HEK293T (cell line): Measurements from ENCODE around the gene DDX24.
A peak's percentile ranks its signal among the peaks of the same experiment; 100 is the strongest.

Source experiments
- CTCF ChIA-PET: fragments of 350-600 bp; formaldehyde crosslinking; extraction: SDS; loops from one replicate; lab custom pipeline; 2021; ENCODE audit warnings: antibody characterized with exemption, inconsistent platforms; lab: Yijun Ruan, JAX
- POLR2A ChIA-PET: fragments of 350-600 bp; formaldehyde crosslinking; extraction: SDS; loops from one replicate; lab custom pipeline; 2020; ENCODE audit warnings: antibody characterized with exemption, inconsistent platforms; lab: Yijun Ruan, JAX
- DNase-seq: peaks from one replicate; pipeline ENCODE4 v3.0.0; 2012; ENCODE audit warnings: mixed read lengths; ENCODE audit errors: extremely low spot score
- ARNT ChIP-seq: fragments of 450-650 bp; IDR thresholded peaks from 2 replicates; pipeline ENCODE4 v1.6.1; 2017; ENCODE audit warnings: mild to moderate bottlenecking
- BHLHE40 ChIP-seq: fragments of 450-650 bp; IDR thresholded peaks from 2 replicates; pipeline ENCODE4 v1.6.1; 2016; ENCODE audit warnings: mild to moderate bottlenecking, moderate library complexity, borderline replicate concordance
- CTBP1 ChIP-seq: fragments of 450-650 bp; IDR thresholded peaks from 2 replicates; pipeline ENCODE4 v1.6.1; 2016; ENCODE audit warnings: borderline replicate concordance
- ELF4 ChIP-seq: fragments of 450-650 bp; IDR thresholded peaks from 2 replicates; pipeline ENCODE4 v1.6.1; 2017; ENCODE audit warnings: antibody characterized with exemption
- FOXA1 ChIP-seq: fragments of 450-650 bp; IDR thresholded peaks from 2 replicates; pipeline ENCODE4 v1.6.1; 2016; ENCODE audit warnings: mild to moderate bottlenecking
- FOXK2 ChIP-seq: fragments of 450-650 bp; IDR thresholded peaks from 2 replicates; pipeline ENCODE4 v1.6.1; 2016; ENCODE audit warnings: mild to moderate bottlenecking
- FOXM1 ChIP-seq: fragments of 450-650 bp; IDR thresholded peaks from 2 replicates; pipeline ENCODE4 v1.6.1; 2017; ENCODE audit warnings: mild to moderate bottlenecking, borderline replicate concordance
- HDGF ChIP-seq: fragments of 450-650 bp; IDR thresholded peaks from 2 replicates; pipeline ENCODE4 v1.6.1; 2017; ENCODE audit warnings: antibody characterized with exemption, borderline replicate concordance
- L3MBTL2 ChIP-seq: fragments of 450-650 bp; conservative IDR thresholded peaks from 2 replicates; pipeline ENCODE4 v1.6.1; 2016; ENCODE audit warnings: mild to moderate bottlenecking
- LEF1 ChIP-seq: fragments of 450-650 bp; IDR thresholded peaks from 2 replicates; pipeline ENCODE4 v1.6.1; 2017; ENCODE audit warnings: mild to moderate bottlenecking, borderline replicate concordance
- NFRKB ChIP-seq: fragments of 450-650 bp; IDR thresholded peaks from 2 replicates; pipeline ENCODE4 v1.6.1; 2016; ENCODE audit warnings: mild to moderate bottlenecking, moderate library complexity
- SP1 ChIP-seq: fragments of 450-650 bp; IDR thresholded peaks from 2 replicates; pipeline ENCODE4 v1.6.1; 2017
- SUZ12 ChIP-seq: fragments of 450-650 bp; IDR thresholded peaks from 2 replicates; pipeline ENCODE4 v1.6.1; 2016; ENCODE audit warnings: mild to moderate bottlenecking
- TARDBP ChIP-seq: fragments of 450-650 bp; IDR thresholded peaks from 2 replicates; pipeline ENCODE4 v1.6.1; 2016
- ZNF384 ChIP-seq: fragments of 450-650 bp; IDR thresholded peaks from 2 replicates; pipeline ENCODE4 v1.6.1; 2016
- TF ChIP-seq, protein P1 (sequence below): fragments of 450-650 bp; IDR thresholded peaks from 2 replicates; pipeline ENCODE4 v1.6.1; 2016

The DDX24 gene, protein sequence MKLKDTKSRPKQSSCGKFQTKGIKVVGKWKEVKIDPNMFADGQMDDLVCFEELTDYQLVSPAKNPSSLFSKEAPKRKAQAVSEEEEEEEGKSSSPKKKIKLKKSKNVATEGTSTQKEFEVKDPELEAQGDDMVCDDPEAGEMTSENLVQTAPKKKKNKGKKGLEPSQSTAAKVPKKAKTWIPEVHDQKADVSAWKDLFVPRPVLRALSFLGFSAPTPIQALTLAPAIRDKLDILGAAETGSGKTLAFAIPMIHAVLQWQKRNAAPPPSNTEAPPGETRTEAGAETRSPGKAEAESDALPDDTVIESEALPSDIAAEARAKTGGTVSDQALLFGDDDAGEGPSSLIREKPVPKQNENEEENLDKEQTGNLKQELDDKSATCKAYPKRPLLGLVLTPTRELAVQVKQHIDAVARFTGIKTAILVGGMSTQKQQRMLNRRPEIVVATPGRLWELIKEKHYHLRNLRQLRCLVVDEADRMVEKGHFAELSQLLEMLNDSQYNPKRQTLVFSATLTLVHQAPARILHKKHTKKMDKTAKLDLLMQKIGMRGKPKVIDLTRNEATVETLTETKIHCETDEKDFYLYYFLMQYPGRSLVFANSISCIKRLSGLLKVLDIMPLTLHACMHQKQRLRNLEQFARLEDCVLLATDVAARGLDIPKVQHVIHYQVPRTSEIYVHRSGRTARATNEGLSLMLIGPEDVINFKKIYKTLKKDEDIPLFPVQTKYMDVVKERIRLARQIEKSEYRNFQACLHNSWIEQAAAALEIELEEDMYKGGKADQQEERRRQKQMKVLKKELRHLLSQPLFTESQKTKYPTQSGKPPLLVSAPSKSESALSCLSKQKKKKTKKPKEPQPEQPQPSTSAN

DNA sequence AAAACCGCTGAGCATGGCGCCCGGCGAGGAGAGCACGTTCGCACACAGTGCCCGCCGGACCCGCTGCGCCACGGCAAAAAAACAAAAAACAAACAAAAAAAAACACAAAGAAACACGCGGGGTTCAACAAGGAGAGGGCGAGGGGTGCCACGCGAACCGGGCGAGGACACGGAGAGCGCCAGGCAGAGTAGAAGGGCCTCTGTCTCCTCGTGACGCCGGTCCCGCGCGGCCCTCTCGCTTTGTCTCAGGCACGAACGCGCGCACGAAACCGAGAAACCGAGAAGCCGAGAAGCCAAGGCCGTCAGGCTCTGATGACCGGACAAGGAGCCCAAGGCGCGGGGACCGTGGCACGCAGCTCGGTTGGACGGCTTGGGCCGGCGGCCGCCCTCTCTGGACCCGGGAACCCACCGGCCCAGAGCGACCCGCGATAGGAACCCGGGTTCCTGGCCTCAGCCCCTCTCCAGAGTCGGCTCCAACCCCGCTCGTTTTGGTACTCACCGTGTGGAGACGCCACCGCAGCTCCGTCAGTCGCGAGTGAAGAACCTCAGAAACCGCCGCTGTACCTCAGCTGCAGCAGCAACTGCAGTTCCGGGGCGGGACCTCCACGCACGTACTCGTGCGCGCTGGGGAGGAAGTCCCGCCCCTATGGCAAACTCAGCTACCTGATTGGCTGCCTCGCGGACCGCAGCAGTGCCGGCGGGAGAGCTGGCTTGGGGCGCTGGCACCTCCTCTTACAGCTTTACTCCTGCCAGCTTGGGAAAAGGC, at the start of gene DDX24, which contains the start of gene IFI27L1:
Gene DDX24 (minus strand): TSS at position 582 of the 765 bp plus-strand sequence. CDS start 1,460 bp downstream, outside the sequence.
Gene IFI27L1 (plus strand): TSS at position 690 of the 765 bp plus-strand sequence. CDS start 15,628 bp downstream, outside the sequence.
- TF ChIP-seq L3MBTL2, result peak; percentile 89
- TF ChIP-seq ZNF384, result no peak
- TF ChIP-seq HDGF, result no peak
- TF ChIP-seq, protein P1, sequence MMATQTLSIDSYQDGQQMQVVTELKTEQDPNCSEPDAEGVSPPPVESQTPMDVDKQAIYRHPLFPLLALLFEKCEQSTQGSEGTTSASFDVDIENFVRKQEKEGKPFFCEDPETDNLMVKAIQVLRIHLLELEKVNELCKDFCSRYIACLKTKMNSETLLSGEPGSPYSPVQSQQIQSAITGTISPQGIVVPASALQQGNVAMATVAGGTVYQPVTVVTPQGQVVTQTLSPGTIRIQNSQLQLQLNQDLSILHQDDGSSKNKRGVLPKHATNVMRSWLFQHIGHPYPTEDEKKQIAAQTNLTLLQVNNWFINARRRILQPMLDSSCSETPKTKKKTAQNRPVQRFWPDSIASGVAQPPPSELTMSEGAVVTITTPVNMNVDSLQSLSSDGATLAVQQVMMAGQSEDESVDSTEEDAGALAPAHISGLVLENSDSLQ, result peak; percentile 14; the same call in 1 of the 2 replicates
- no peak for TF ChIP-seq FOXK2
- TF ChIP-seq FOXA1, result no peak
- POLR2A ChIA-PET, result interaction anchor here (0.6 to 2.3 kb wide), 10 partner anchors 10 to 120 kb away, joined by 3 to 13 read pairs (median 4); partner anchors contain the start of genes IFI27L2, OTUB2 and PPP4R4
- CTCF ChIA-PET, result interaction anchor here (1.9 kb wide), 1 partner anchor 56 kb away, joined by 6 read pairs; no protein-coding TSS in a partner anchor
- peak; percentile 96 for DNase-seq

DNA sequence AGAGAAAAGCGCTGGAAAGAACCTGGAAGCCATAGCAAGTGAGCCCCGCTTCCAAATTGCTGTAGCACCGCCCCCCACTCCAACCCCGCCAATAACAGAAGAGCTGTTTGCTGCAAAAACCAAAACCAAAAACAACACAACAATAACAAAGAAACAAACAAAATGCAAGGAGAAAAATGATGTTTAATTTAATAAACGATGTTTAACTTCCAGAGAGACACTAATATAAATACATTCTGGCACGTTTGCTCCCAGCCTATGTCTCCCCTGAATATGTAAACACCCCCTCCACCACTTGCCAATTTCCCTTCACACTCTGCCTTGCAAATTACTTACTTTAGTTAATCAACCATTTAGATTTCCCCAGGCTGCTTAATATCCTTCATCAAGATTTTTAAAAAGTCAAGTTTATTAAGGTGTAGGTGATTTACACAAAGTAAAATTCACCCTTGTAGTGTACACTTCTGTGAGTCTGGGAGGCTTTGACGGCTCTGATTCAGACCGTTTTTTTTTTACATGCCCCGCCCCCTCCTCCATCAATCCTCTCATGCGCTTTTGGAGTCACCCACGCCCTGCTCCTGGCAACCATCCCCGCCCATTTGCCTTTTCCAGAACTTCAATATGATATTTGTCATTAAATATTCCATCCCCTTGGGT, 48.9 kb upstream of the DDX24 start:
- POLR2A ChIA-PET, result interaction anchor here (1.7 kb wide), 1 partner anchor 48 kb away, joined by 9 read pairs; the partner anchor contains the start of genes DDX24 and IFI27L1
- peak; percentile 53 for DNase-seq
- TF ChIP-seq LEF1, result no peak
- TF ChIP-seq FOXM1, result no peak
- peak; percentile 44; the same call in 1 of the 2 replicates for TF ChIP-seq FOXK2
- TF ChIP-seq, protein P1, result peak; percentile 41; the same call in 1 of the 2 replicates
- no peak for TF ChIP-seq SUZ12
- TF ChIP-seq ZNF384, result peak; percentile 82
- no peak for TF ChIP-seq SP1
- TF ChIP-seq TARDBP, result no peak
- no peak for TF ChIP-seq ARNT
- TF ChIP-seq ELF4, result no peak
- no peak for TF ChIP-seq FOXA1
- CTCF ChIA-PET, result interaction anchor here (1.3 kb wide), 1 partner anchor 18 kb away, joined by 3 read pairs; no protein-coding TSS in a partner anchor

DNA sequence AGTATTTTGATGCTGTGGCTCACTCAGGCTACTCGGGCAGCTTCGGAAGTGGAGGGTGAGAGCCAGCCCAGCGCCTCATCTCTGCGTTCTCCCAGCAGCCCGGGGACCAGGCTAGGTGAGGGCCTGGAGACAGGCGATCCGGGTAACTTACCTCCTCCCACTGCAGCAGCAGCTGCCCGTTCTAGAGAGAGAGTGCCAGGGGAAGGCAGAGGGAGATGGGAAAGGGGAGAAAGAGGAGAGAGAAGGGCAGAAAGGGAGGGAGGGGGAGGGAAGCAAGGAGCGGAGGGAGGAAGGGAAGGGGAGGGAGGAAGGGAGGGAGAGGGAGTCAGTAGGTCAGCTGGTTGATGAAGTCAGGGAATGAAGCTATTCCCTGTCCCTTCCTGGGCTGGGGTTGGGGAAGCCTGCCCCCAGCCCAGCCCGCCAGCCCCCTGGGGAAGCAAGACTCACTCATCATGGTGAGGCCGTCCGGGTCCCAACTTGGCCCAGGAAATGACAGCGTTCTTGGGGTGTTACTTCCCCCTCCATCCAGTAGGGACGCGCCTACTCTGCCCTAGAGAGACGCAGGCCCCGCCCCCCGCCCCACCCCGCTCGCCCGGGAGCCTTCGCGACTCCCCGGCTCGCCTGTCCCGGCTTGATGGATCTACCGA, 48.2 kb upstream of the DDX24 start, which contains the start of gene IFI27L2:
Gene IFI27L2 (minus strand): TSS at position 494 of the 647 bp plus-strand sequence. CDS start 40 bp downstream, at position 454.
- ChIA-PET CTCF (interaction anchor here (0.6 to 1.3 kb wide), 6 partner anchors 7 to 92 kb away, joined by 3 to 5 read pairs (median 3); no protein-coding TSS in a partner anchor), POLR2A (interaction anchor here (0.9 to 1.7 kb wide), 3 partner anchors 18 to 50 kb away, joined by 3 to 9 read pairs (median 5); partner anchors contain the start of genes DDX24, IFI27 and IFI27L1)
- TF ChIP-seq SP1 (no peak), NFRKB (no peak), L3MBTL2 (no peak), FOXM1 (no peak), FOXA1 (no peak), ELF4 (no peak), ZNF384 (no peak), FOXK2 (no peak), CTBP1 (no peak)
- TF ChIP-seq, protein P1, result no peak
- peak; percentile 77 for DNase-seq

DNA sequence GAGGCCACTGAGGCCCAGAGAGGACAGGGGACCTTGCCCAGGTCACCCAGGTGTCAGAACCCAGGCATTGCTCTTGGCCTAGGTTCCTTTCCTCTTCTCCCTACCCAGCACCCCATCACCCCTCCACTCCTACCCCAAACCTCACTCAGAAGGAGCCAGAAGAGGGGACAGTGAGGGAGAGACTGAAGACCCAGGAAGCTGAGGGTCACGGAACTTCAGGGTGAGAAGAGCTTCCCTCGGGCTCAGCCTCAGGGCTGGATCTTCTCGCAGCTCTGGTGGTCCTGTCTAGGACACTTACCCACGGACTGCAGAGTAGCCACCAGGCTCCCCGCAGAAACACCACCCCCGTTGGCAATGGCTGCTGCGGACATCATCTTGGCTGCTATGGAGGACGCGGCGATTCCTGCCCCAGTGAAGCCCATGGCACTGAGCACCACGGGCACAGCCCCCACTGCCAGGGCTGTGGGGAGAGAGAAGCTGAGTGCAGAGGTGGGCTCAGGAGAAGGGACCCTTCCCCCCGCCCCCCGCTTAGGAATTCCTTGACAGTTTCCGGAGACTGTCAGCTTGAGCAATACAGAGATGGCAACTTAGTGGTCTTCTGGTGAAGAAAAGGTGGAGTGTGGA, 47.3 kb upstream of the DDX24 start:
- no peak for DNase-seq
- CTCF ChIA-PET, result interaction anchor here (0.6 to 1.1 kb wide), 7 partner anchors 8 to 92 kb away, joined by 3 to 5 read pairs (median 3); no protein-coding TSS in a partner anchor
- TF ChIP-seq, protein P1, result no peak
- no peak for TF ChIP-seq NFRKB
- TF ChIP-seq LEF1, result no peak
- TF ChIP-seq SUZ12, result no peak
- TF ChIP-seq ZNF384, result no peak
- no peak for TF ChIP-seq FOXM1
- TF ChIP-seq TARDBP, result no peak
- TF ChIP-seq ELF4, result no peak
- no peak for TF ChIP-seq CTBP1
- TF ChIP-seq ARNT, result no peak
- no peak for TF ChIP-seq FOXA1
- no peak for TF ChIP-seq FOXK2
- TF ChIP-seq HDGF, result no peak
- no peak for TF ChIP-seq SP1
- no peak for TF ChIP-seq L3MBTL2
- no peak for TF ChIP-seq BHLHE40
- POLR2A ChIA-PET, result interaction anchor here (0.9 to 1.7 kb wide), 3 partner anchors 17 to 49 kb away, joined by 3 to 9 read pairs (median 5); partner anchors contain the start of genes DDX24, IFI27 and IFI27L1
